ENCODE measurements around the gene CCL8.
A peak's percentile ranks its signal among the peaks of the same experiment; 100 is the strongest.

Gene CCL8

DNA sequence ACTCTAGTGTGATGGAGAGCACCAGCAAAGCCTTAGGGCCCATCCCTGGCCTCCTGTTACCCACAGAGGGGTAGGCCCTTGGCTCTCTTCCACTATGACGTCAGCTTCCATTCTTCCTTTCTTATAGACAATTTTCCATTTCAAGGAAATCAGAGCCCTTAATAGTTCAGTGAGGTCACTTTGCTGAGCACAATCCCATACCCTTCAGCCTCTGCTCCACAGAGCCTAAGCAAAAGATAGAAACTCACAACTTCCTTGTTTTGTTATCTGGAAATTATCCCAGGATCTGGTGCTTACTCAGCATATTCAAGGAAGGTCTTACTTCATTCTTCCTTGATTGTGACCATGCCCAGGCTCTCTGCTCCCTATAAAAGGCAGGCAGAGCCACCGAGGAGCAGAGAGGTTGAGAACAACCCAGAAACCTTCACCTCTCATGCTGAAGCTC, at the start of gene CCL8:
TSS of gene CCL8 (plus strand) at position 397 of the 445 bp plus-strand sequence. CDS start 67 bp downstream, outside the sequence.
- no peak for DNase-seq

GRCh38 chr17:34269969-34270368, 49.3 kb upstream of the CCL8 start, which contains the start of gene CCL7:
Gene CCL7, plus strand, starts transcription at chr17:34270221. Its CDS starts 70 bp downstream, at chr17:34270291.
- no peak for DNase-seq

DNA sequence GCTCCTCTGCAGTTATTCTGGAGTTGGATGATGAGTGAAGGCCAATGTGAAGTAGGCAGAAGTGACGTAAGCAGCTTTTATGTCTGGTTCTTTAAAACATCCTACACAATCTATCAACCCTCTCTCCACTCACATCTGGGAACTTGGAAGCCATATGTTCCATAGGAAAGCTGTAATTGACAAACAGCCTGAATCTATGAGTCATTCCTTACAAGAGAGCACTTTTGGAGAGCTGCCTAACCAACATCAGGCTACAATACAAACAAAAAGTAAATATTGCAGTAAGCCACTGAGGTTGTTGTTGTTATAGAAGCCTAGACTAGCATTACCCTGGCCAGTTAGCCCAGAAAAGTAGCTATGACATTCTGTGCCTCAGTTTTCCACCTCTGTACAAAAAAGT, 43.4 kb upstream of the CCL8 start:
- peak; percentile 45 for DNase-seq

DNA sequence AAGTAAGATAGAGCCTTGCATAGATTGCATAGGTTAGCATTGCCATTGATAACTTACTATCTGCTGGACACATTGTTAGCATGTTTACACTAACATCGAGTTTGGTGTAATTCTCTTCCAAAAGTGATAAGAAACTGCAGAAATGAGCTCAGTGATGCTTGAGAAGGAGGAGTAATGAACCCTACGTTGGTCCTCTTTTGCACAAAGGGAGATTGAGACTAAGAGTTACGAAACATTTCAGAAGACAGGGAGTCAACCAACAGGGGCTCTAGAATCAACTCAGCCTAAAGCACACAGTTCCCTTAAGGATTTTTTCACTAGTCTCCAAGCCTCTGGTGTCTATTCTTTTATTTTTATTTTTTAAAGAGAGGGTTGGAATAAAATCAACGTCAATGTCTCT, 42.4 kb upstream of the CCL8 start:
- DNase-seq, result no peak

DNA sequence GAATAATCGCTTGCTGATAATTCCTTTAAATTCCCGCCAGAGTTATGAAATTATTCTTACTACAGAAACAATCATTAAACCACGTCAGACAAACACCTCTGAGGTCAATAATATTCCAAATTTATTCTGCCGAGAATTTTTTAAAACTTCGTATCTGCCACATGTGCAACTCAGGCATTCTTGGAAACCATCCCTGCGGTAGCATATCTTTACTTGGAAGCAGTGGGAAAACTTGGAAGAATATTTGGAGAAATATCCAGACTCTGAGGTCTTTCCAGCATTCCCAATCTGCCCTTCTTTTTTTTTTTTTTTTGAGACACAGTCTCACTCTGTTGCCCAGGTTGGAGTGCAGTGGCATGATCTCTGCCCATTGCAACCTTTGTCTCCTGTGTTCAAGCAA, 35.7 kb upstream of the CCL8 start:
- no peak for DNase-seq

DNA sequence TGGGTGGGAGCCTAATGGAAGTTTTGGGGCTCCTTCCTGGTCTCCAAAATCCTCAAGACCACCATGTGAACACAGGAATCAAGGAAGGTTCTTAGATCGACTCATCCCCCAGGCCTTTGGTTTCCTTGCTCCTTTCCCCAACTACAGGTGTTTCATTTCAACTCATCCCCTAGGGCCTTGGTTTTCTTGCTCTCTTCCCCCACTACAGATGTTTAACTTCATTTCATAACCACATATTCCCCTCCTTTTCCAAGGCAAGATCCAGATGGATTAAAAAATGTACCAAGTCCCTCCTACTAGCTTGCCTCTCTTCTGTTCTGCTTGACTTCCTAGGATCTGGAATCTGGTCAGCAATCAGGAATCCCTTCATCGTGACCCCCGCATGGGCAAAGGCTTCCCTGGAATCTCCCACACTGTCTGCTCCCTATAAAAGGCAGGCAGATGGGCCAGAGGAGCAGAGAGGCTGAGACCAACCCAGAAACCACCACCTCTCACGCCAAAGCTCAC, 33.9 kb upstream of the CCL8 start, which contains the start of gene CCL11:
TSS of gene CCL11 (plus strand) at position 457 of the 507 bp plus-strand sequence. CDS start 67 bp downstream, outside the sequence.
- no peak for DNase-seq

DNA sequence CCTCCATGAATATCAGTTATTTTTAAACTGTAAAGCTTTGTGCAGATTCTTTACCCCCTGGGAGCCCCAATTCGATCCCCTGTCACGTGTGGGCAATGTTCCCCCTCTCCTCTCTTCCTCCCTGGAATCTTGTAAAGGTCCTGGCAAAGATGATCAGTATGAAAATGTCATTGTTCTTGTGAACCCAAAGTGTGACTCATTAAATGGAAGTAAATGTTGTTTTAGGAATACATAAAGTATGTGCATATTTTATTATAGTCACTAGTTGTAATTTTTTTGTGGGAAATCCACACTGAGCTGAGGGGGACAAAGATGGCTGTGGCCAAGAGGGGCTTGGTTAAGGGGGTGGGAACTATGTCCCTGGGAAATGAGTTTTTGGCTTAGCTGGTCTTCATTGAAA, 31.4 kb upstream of the CCL8 start:
- no peak for DNase-seq

GRCh38 chr17:34290586-34290985, 28.6 kb upstream of the CCL8 start:
- DNase-seq, result no peak

DNA sequence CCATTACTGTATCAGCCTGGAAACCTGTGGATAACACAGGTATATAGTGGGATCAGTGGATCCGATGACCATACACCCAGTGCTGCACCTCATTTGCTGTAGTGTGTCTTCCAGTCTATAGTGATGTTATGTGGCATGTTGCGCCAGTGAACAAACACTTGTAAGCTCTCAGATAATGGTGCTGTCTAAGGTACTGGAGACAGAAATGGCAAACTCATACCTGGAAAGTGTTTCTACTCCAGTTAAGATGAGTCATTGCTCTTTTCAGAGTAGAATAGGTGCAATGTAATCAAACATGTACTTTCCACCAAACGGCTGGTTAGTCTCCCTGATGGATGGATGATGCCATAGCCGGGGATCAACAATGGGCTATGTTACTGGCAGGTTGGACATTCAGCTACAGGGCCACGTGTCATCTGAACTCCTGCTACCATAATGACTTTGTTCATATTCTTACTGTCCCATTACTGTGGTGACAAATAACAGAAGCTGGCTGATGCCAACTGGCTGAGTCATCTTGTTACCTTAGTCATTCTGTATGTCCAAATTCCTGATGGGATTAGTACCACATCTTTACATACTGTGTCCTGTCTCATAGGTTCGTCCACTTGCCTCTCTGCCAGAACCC, 27.4 kb upstream of the CCL8 start:
- no peak for DNase-seq

- DNase-seq, result no peak
Observed at GRCh38 chr17:34299027-34299426, 20.2 kb upstream of the CCL8 start.

DNA sequence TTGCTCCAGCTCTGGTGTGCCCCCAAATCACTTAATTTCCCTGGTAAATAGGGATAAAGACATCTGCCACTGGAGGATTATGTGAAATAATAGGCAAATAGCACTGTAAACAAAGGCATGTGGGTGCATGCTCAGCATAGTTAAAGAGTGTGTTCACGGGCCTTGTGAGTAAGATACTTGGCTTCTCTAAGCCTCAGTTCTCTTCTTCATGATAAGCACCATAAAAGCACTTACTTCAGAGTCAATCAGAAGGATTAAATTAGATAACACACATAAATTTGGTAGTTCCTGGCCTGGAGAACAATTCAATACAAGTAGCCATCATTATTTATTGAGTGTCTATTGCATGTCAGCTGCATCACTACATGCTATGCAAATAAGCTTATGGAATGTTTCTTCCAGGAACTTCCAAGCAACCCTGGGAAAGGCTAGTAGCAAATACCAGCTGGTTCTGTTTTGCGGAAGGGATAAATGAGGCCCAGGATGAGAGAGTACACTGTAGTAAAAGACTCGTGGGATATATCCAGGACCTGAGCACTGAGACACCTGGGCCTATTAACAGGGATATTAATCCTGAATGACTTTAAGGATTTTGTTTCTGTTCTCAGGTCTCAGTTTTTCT, 19.2 kb upstream of the CCL8 start:
- DNase-seq, result peak; percentile 13

DNA sequence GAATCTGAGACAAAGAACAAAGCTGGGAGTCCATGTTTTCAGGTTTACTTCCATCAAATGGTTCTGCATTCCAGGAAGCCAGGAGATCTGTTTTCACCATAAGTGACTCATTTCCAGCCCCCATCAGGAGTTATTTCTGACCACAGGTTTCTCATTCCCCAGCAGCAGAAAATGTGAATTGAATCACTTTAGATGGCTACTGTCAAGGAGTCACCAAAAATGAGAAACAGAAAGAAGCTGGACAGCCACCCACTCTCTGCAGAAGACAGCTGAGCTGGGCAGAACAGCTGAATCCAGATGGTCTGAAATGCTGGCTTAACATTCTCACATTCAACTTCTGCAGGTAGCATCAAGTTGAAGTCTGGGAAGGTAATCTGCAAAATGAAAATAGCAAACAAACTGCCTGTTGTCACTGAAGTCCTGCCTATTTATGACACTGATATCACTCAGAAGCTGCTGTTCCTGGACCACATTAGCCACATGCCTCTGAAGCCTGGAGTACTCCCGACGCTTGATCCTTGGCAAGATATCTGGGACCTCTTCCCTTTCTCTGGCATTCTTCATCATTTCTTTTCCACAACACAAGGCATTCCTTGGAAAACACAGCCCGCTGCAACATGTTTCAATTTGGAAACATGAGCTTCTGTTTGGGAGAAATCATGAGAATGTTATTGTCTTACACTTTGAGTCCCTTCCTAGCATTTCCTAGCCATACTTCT, 18.4 kb upstream of the CCL8 start:
- DNase-seq, result peak; percentile 8

- DNase-seq, result no peak
Observed at GRCh38 chr17:34301986-34302385, 17.2 kb upstream of the CCL8 start.

DNA sequence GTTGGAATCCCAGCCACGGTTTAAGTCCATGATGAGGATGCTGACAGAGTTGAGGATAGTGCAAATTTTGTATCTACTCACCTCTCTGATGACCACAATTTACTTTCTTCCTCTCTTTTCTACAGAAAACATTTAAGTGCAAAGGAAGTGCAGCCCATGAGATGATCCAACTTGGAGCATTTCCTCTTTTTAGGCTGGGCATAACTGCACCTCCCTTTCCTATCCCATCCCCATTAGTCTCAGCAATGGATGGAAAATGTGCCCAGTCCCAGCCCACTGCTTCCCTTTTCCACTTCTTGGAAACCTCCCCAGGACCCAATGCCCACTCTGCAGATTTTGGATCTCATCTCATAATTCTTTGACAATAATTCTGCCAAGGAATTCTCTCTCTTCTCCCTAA, 16.6 kb upstream of the CCL8 start:
- no peak for DNase-seq

GRCh38 chr17:34303606-34304005, 15.6 kb upstream of the CCL8 start:
- DNase-seq, result no peak

DNA sequence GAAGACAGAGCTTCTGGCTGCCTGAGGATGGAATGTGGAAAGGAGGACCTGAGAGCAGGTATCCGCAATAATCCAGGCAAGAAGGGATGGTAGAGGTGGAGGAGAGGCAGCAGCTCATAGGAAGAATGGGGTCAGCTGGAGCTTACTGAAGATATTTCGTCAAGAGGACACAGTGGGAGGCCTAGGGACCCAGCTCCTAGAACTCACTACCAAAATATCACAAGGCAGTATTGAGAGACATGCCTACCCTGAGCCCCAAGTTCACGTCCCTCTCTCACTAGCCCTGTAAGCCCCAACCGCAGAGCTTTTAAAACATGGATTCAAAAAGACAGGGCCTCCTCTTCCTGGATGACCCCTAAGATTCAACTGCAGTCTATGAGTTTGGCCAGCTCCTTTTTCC, 14.2 kb upstream of the CCL8 start:
- no peak for DNase-seq

GRCh38 chr17:34305606-34306005, 13.6 kb upstream of the CCL8 start:
- no peak for DNase-seq

DNA sequence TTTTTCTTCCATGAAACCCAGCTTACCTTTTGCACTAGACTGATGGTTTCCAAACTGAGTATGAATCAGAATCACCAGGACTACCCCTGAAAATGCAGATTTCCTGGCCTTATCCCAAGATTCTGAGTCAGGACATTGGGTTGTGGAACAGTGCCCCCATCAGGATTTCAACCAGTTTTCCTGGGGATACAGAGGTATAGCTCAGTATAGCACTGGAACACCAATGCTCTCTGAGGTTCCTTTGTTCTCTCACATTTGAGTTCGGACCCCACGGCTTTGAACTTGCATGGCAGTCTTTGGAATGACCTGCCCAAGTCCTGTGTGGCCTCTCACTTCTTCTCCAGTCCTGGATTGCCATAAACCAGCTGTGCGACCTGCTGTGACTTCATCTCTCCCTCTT, 12.8 kb upstream of the CCL8 start:
- peak; percentile 13 for DNase-seq

GRCh38 chr17:34307110-34307509, 12.1 kb upstream of the CCL8 start:
- DNase-seq, result no peak

GRCh38 chr17:34308371-34308770, 10.9 kb upstream of the CCL8 start:
- DNase-seq, result no peak

- no peak for DNase-seq
Observed at GRCh38 chr17:34311291-34311690, 7.9 kb upstream of the CCL8 start.

DNA sequence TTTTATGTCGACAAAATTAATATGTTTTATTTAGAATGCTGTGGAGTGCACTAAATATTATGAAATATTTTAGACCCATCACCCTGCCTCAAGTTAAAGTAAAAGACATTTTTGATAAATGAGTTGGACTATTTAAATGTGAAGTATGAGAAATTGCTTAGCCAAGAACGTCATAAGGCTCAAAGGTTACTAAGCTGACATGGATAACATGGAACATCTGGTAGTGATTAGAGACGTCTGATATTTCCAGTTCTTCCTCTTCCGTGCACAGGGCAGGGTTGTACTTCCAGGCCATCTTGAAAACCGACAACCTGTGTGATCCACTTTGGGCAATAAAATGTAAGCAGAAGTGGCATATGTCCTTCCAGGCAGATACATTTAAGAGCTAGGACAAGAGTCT, 7.2 kb upstream of the CCL8 start:
- DNase-seq, result no peak

DNA sequence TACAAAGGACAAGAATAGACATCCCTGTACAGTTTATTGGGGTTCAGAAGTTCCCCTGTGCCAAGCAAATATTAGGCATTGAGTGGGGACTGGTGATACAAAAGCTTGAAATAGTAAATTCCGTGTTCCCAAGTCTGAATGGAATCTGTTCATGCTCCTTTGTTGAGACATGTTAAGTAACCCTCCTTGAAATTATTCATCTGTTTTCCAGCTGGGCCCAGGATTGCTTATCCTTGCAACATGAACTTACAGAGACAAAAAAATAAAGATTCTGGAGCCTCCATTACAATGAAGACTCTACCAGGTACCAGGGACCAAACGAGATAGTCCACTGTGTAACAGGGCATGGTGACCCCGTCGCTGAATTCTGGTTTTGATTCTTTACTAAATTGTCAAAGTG, 6.1 kb upstream of the CCL8 start:
- no peak for DNase-seq

DNA sequence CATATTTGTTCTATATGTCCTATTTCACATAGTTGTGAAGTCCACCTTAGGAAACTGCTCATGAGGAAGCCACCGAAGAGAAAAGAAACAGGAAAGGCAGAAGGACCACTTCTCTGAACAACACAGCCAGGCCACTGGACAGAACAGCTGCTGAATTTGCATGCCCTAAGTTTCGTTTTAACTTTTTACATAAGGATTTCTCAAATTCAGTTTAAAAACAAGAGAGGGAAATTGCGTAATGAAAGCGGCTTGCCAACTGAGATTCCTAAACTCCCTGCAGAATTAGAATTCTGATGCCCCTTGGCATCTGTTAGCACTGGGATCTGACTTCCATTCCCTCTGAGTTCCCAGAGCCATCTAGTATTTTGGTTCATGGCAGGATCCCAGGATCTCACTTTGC, 5.0 kb upstream of the CCL8 start:
- DNase-seq, result no peak
